GM19455 (cell line): ENCODE data around the gene MOCOS.
A peak's percentile ranks its signal among the peaks of the same experiment; 100 is the strongest.

Source experiments
- ATAC-seq: cut with Tn5 transposase; IDR thresholded peaks from one replicate; pipeline ENCODE4 v1.9.1; 2021; ENCODE audit not compliant: unreplicated experiment

Gene MOCOS

GRCh38 chr18:36176711-36177110, 10.6 kb upstream of the MOCOS start:
- ATAC-seq: no peak

GRCh38 chr18:36177913-36178312, 9.4 kb upstream of the MOCOS start:
- no peak for ATAC-seq

- ATAC-seq: no peak
Measured at GRCh38 chr18:36179562-36180355, 7.5 kb upstream of the MOCOS start.

- no peak for ATAC-seq
Measured at GRCh38 chr18:36181441-36181840, 5.9 kb upstream of the MOCOS start.

GRCh38 chr18:36181898-36182506, 5.3 kb upstream of the MOCOS start:
- no peak for ATAC-seq

GRCh38 chr18:36183033-36183432, 4.3 kb upstream of the MOCOS start:
- ATAC-seq: no peak

GRCh38 chr18:36183987-36184386, 3.3 kb upstream of the MOCOS start:
- ATAC-seq: no peak

GRCh38 chr18:36185157-36185556, 2.1 kb upstream of the MOCOS start:
- ATAC-seq: no peak

- ATAC-seq: no peak
Measured at GRCh38 chr18:36185901-36186460, 1.3 kb upstream of the MOCOS start.

- no peak for ATAC-seq
Measured at GRCh38 chr18:36186461-36187192, 670 bp upstream of the MOCOS start.

GRCh38 chr18:36187826-36188721, 777 bp downstream of the MOCOS start:
- ATAC-seq: peak; percentile 35

- no peak for ATAC-seq
Measured at GRCh38 chr18:36188916-36189315, 1.6 kb downstream of the MOCOS start.

- no peak for ATAC-seq
Measured at GRCh38 chr18:36189486-36189885, 2.2 kb downstream of the MOCOS start.

- ATAC-seq: no peak
Measured at GRCh38 chr18:36191286-36191685, 4.0 kb downstream of the MOCOS start.

GRCh38 chr18:36191711-36192110, 4.4 kb downstream of the MOCOS start:
- ATAC-seq: no peak

GRCh38 chr18:36194600-36195315, 7.5 kb downstream of the MOCOS start:
- no peak for ATAC-seq

- no peak for ATAC-seq
Measured at GRCh38 chr18:36195427-36196122, 8.3 kb downstream of the MOCOS start.

GRCh38 chr18:36196238-36196995, 9.1 kb downstream of the MOCOS start:
- ATAC-seq: no peak
